ENCODE measurements around the gene C11orf91.

DNA sequence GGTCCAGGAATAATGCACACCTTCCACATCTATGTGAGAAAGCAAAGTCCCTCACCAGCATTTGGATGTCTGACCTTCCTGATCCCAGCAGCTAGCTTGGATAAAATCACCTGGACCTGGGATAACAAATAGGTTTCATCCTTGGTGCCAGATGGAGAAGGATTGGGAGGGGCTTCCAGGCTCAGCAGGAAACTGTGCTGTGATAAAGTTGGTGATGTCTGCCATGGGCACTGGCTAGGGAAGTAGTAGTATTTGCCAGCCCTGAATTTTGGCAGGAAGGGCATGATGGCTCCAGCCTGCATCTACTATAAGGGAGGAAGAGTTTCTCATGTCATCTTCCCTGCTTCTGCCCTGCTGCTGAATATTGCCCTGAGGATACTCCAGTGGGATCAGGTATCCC is 37.5 kb downstream of the C11orf91 start:
- TF ChIP-seq CTCF (IDR thresholded peaks at IDR 0.05) (no peak), POLR2A (IDR thresholded peaks at IDR 0.05) (no peak)
